Fibroblast of mammary gland (primary cell): Measurements from ENCODE around the gene COL6A5.

Experiments used
- DNase-seq: peaks from one replicate; pipeline ENCODE4 v3.0.0-alpha.2; 2010; ENCODE audit warnings: low read depth
- H3K4me3 ChIP-seq: 2 replicates; pipeline ENCODE4 v1.5.1; 2011; ENCODE audit warnings: low read depth, mild to moderate bottlenecking, low read length, moderate library complexity; ENCODE audit not compliant: control insufficient read depth
- TF ChIP-seq, protein P1 (sequence below): conservative IDR thresholded peaks from 2 replicates; pipeline ENCODE4 v1.5.1; 2011; ENCODE audit warnings: low read depth, low read length, inconsistent platforms; ENCODE audit not compliant: control insufficient read depth, insufficient read depth

Gene COL6A5, protein sequence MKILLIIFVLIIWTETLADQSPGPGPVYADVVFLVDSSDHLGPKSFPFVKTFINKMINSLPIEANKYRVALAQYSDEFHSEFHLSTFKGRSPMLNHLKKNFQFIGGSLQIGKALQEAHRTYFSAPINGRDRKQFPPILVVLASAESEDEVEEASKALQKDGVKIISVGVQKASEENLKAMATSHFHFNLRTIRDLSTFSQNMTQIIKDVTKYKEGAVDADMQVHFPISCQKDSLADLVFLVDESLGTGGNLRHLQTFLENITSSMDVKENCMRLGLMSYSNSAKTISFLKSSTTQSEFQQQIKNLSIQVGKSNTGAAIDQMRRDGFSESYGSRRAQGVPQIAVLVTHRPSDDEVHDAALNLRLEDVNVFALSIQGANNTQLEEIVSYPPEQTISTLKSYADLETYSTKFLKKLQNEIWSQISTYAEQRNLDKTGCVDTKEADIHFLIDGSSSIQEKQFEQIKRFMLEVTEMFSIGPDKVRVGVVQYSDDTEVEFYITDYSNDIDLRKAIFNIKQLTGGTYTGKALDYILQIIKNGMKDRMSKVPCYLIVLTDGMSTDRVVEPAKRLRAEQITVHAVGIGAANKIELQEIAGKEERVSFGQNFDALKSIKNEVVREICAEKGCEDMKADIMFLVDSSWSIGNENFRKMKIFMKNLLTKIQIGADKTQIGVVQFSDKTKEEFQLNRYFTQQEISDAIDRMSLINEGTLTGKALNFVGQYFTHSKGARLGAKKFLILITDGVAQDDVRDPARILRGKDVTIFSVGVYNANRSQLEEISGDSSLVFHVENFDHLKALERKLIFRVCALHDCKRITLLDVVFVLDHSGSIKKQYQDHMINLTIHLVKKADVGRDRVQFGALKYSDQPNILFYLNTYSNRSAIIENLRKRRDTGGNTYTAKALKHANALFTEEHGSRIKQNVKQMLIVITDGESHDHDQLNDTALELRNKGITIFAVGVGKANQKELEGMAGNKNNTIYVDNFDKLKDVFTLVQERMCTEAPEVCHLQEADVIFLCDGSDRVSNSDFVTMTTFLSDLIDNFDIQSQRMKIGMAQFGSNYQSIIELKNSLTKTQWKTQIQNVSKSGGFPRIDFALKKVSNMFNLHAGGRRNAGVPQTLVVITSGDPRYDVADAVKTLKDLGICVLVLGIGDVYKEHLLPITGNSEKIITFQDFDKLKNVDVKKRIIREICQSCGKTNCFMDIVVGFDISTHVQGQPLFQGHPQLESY (N-terminal part only)

DNA sequence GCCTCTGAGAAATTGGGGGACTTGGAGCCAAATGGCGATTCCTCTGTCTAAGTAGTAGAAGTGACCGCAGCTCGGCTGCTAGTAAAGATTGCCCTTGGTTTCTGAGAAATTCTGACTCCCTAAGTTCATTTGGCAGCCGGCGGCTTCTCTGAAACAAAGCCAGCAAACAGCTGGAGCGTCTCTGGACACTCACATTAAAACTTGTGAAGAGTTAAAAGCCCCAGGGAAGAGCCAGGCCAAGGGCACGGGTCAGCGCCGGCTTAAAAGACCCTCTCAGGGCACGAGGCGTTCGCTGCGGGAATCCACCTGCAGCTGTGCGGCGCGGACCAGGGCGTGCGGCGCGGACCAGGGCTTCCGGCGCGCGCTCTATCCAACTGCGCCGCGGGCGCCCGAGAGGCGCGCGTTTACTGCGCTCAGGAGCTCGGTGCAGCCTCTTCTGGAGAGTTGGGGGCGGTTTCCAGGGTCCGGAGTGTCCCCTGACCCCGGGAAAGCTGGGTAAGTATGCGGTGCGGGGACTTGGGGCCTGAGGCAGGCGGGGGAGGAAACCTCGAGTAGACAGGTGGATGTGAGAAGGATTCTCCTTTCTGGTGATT lies at the start of gene COL6A5:
COL6A5 (plus strand) TSS at position 186 of the 593 bp plus-strand sequence. CDS start 27,967 bp downstream, outside the sequence.
- TF ChIP-seq, protein P1, sequence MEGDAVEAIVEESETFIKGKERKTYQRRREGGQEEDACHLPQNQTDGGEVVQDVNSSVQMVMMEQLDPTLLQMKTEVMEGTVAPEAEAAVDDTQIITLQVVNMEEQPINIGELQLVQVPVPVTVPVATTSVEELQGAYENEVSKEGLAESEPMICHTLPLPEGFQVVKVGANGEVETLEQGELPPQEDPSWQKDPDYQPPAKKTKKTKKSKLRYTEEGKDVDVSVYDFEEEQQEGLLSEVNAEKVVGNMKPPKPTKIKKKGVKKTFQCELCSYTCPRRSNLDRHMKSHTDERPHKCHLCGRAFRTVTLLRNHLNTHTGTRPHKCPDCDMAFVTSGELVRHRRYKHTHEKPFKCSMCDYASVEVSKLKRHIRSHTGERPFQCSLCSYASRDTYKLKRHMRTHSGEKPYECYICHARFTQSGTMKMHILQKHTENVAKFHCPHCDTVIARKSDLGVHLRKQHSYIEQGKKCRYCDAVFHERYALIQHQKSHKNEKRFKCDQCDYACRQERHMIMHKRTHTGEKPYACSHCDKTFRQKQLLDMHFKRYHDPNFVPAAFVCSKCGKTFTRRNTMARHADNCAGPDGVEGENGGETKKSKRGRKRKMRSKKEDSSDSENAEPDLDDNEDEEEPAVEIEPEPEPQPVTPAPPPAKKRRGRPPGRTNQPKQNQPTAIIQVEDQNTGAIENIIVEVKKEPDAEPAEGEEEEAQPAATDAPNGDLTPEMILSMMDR: no peak
- DNase-seq: no peak
- H3K4me3 ChIP-seq: no peak within 1 kb of the TSS

DNA sequence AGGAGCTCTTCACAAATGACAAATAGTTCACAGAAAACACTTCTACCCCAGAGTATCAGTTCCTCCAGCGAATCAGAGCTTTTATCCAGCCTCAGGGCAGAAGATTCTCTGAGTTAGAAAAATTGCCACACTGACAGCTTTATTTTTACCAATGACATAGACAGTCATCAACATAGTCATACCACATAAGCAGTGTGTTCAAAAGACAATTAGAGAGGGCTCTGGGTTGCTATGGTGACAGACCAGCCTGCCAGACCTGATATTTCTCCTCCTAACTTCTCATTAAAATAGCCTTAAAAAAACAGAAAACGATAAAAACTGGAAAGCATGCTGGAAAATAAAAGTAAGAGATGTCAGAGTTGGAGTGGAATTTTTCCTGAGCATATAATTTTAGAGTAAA lies 45.9 kb upstream of the COL6A5 start:
- no peak for DNase-seq
- no peak overlapping the region for H3K4me3 ChIP-seq
- TF ChIP-seq, protein P1: no peak

DNA sequence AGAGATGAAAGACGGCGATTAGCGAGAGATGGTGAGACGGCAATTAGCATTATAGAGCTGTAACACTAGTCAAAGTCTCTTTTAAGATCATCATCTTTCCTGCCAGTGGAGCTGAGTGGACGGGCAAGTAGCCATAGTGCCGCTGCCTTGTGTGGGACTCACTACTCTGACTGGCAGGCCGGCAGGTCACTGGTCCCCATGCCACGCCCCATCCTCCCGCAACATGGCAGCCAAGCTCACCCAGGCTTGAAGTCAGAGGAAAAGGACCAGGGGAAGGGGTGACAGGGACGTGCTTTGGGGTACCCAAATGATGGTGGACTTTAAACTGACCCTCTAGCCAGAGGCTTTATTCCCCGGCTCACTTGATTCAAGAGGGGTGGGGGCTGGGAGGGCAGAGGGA lies 44.6 kb upstream of the COL6A5 start:
- DNase-seq: no peak
- TF ChIP-seq, protein P1: no peak
- H3K4me3 ChIP-seq: no peak overlapping the region

DNA sequence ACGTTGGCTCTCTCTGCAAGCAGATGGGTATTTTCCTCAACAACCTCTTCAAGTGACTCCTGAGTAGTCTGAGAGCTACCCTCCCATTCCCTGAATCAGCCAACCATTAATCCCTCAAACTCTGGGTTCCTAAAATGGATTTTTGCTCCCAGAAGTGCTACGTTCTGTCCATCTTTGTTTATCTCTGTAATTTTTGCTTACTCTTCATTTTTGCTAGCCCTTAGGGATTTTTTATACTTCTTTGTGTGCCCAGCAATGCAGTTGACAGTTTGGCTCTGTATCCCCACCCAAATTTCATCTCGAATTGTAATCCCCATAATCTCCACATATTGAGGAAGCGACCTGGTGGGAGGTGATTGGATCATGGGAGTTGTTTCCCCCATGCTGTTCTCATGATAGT lies 35.4 kb upstream of the COL6A5 start:
- TF ChIP-seq, protein P1: no peak
- DNase-seq: no peak
- H3K4me3 ChIP-seq: no peak overlapping the region

DNA sequence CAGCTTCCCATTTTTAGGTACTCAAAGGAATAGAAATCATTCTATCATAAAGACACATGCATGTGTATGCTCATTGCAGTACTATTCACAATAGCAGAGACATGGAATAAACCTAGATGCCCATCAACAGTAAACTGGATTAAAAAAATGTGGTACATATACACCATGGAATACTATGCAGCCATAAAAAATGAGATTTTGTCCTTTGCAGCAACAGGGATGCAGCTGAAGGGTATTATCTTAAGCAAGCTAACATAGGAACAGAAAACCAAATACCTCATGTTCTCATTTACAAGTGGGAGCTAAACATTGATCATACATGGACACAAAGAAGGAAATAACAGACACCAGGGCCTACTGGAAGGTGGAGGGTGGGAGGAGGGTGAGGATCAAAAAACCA lies 33.1 kb upstream of the COL6A5 start:
- TF ChIP-seq, protein P1: no peak
- DNase-seq: no peak
- H3K4me3 ChIP-seq: no peak overlapping the region

DNA sequence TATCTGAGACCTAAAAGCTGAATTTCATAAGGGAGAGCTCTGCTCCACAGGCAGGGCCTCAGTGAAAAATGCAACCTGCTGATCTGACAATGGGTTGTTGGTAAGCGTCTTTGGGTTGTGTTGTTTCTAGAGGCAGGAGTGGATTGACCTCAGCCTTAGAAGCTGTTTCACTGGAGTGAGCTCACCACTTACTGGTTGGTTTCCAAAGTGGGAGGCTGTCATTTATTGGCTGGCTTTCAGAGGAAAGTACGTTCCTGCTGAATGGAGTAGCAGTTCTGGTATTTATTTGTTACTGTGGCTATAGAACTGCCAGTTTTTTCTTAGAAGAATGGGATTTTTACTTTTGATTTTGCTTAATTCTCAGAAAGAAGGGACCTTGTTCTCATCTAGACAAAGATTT lies 29.3 kb upstream of the COL6A5 start:
- TF ChIP-seq, protein P1: no peak
- DNase-seq: peak; percentile 69
- H3K4me3 ChIP-seq: no peak overlapping the region
